Tibial nerve (tissue), 4 donors: ENCODE data around the gene PITRM1.

Experiments
- CTCF ChIP-seq, 5 experiments: fragments of 200-600 bp in 3 of 5; fragments of 450-650 bp in 2 of 5; sonication (generic) in 3 of 5; IDR thresholded peaks; one replicate each; pipeline ENCODE4 v1.5.1; 2016 to 2019; ENCODE audit warnings: antibody characterized with exemption in 5 of 5, mild to moderate bottlenecking in 3 of 5, moderate library complexity in 2 of 5
- EP300 ChIP-seq, 2 donors: sonication (generic); formaldehyde crosslinking; IDR thresholded peaks; one replicate each; pipeline ENCODE4 v1.6.1; 2017; ENCODE audit warnings: antibody characterized with exemption in 2 of 2, mild to moderate bottlenecking in 1 of 2
- POLR2A ChIP-seq, 2 donors: fragments of 450-650 bp; IDR thresholded peaks; one replicate each; pipeline ENCODE4 v1.6.1; 2017; ENCODE audit warnings: antibody characterized with exemption in 2 of 2, mild to moderate bottlenecking in 2 of 2, moderate library complexity in 2 of 2

- no peak for TF ChIP-seq CTCF (IDR thresholded peaks at IDR 0.05)
- no peak for TF ChIP-seq EP300 (IDR thresholded peaks at IDR 0.05)
- no peak for TF ChIP-seq POLR2A (IDR thresholded peaks at IDR 0.05)
Measured at GRCh38 chr10:3193751-3194150, 21.2 kb upstream of the PITRM1 start.
